GM12872 (cell line): ENCODE results near the gene PTTG1IP.
A peak's percentile ranks its signal among the peaks of the same experiment; 100 is the strongest.

Source experiments
- TF ChIP-seq, protein P1 (sequence below): IDR thresholded peaks from 3 replicates; pipeline ENCODE4 v1.5.1; 2011; ENCODE audit warnings: low read depth, mild to moderate bottlenecking, low read length, moderate library complexity; ENCODE audit not compliant: insufficient read depth

PTTG1IP gene

DNA sequence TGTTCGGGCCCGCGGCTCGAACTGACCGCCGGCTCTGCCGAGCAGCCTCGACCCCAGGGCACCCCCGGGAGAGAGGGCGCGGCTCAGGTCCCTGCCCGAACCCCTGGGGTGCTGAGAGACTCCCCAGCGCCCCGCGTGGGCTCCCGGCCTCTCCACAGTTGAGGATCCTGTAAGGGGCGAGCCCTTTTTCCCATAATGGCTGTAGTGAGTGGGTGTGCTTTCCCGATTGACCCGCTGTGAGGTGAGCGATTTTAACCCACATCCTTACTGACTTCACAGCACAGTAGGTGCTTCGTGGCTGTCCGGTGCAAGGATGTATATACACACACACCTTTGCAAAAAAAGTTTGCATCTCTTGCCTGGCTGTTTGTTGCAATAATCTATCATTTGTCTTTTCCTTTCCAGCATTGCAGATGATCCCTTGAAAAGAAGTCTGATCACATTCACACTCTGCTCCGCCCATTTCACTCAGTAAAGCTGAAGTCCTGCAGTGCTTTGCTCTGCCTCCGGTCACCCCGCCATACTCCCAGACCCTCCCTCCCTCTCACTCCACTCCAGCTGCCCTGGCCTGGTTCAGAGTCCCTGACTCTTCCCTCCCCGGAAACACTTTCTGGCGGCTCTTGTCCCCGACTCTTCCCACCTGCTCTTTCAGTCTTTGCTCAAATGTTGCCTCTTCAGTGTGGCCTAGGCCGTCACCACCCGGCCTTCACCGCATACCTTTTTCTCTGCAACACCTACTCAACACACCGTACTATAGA lies 70.9 kb downstream of the PTTG1IP start:
- TF ChIP-seq, protein P1, sequence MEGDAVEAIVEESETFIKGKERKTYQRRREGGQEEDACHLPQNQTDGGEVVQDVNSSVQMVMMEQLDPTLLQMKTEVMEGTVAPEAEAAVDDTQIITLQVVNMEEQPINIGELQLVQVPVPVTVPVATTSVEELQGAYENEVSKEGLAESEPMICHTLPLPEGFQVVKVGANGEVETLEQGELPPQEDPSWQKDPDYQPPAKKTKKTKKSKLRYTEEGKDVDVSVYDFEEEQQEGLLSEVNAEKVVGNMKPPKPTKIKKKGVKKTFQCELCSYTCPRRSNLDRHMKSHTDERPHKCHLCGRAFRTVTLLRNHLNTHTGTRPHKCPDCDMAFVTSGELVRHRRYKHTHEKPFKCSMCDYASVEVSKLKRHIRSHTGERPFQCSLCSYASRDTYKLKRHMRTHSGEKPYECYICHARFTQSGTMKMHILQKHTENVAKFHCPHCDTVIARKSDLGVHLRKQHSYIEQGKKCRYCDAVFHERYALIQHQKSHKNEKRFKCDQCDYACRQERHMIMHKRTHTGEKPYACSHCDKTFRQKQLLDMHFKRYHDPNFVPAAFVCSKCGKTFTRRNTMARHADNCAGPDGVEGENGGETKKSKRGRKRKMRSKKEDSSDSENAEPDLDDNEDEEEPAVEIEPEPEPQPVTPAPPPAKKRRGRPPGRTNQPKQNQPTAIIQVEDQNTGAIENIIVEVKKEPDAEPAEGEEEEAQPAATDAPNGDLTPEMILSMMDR = peak; percentile 33; the same call in 2 of the 3 replicates

DNA sequence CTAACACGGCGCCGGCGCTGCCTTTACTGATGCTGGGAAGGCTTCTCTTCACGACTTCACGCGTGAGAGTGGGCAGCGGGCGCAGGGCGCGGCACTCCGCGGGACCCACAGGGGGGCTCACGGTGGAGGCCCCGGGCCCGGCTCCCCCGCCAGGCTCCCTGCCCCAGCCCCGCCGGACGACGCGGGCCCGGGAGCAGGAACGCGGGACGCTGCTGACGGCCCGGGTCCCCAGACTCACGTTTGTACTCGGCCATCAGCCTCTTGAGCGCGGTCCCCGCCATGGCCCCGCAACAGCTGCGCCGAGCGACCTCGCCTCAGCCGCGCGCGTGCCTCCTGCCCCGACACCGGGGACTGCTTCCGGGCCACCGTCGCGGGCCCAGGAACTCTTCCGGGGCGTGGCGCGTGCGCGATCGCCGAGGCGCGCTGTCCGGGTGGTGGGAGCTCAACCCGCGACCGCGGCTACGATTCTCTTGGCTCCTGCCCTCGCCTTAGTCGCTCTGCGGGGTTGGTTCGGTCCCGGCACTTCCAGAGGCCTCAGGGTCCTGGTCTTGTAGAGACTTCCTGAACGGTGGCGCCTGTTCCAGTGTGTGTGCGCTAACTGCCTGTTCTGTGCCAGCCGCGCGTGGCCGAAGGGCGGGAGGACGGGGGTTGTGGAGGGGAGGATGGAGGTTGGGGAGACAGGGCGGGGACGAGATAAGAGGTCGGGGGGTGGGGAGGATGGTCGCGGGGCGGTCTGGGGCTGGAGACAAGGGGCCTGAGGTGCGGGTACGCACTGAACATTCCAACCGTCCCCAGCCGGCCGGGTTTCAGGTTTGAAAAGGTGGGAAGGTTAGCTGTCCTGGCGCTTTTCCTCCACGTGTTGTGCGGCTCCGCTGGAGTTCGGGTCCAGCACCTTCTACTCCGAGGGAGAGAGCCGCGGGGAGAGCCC lies 71.8 kb downstream of the PTTG1IP start, which contains the start of gene UBE2G2:
UBE2G2 (minus strand) TSS at position 353 of the 928 bp plus-strand sequence; CDS start at position 281, 72 bp downstream.
- TF ChIP-seq, protein P1 = no peak

DNA sequence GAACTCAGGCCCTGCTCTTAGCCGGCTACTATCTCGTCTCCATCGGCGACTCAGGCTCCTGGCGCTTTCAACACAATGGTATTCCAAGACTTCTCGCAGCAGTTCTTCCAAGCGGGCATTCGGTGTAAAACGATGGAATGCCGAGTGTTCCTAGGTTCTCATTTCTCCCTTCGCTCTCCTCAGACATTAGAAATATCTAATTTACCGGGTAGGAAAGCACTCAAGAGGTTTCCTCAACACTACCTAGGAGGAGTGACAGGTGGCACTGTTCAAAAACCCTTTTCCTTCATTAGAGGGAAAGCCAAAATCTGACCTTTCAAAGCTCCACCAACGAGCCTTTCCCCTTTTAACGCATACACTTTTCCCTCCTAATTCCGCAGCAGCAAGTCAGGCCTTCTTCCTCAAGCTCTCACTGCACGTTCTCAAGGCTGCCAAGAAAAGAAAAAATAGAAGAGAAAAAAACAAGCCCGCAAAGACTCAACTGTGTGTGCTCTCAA lies 72.5 kb downstream of the PTTG1IP start:
- TF ChIP-seq, protein P1 = peak; percentile 54

DNA sequence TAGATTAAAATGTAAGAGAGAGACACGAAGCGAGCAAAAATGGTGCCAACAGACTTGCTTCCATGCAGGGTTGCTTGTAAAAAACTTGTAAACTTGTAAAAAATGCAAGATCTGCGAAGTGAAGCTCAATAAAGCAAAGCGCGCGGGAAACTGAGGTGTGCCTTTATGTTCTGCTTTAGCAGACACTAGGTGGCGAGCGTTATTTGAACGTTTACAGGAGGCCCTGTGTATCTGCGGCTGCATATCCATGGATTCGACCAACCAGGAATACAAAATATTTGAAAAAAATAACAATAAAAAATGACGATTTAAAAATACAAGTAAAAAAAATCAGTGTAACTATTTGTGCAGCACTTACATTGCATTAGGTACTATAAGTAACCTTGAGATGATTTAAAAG lies 73.4 kb downstream of the PTTG1IP start:
- TF ChIP-seq, protein P1 = no peak

DNA sequence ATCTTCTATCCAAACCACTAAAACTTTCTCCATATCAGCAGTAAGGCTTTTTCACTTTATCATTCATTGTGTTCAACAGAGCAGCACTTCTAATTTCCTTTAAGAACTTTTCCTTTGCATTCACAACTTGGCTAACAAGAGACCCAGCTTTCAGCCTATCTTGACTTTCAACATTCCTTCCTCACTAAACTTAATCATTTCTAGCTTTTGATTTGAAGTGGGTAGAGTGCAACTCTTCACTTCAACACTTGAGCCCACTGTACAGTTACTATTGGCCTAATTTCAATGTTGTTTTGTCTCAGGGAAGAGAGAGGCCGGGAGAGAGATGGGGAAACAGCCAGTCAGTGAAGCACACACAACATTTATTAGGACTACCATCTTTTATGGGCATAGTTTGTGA lies 73.8 kb downstream of the PTTG1IP start:
- TF ChIP-seq, protein P1 = no peak
